Stimulated activated CD4-positive, alpha-beta T cell treated with anti-CD3 and anti-CD28 coated beads, Interleukin-15, amount 100 ng/mL, for 1 hour (primary cell): ENCODE data around the gene IL18BP.

Experiments used
- DNase-seq, 2 donors: peaks; one replicate each; pipeline ENCODE4 v3.0.0-alpha.2; 2020; ENCODE audit warnings: low read depth in 1 of 2, low spot score in 1 of 2

IL18BP gene

GRCh38 chr11:71996517-71996916 is 2.2 kb upstream of the IL18BP start:
- no peak for DNase-seq

GRCh38 chr11:71996946-71997345 is 1.8 kb upstream of the IL18BP start:
- no peak for DNase-seq

DNA sequence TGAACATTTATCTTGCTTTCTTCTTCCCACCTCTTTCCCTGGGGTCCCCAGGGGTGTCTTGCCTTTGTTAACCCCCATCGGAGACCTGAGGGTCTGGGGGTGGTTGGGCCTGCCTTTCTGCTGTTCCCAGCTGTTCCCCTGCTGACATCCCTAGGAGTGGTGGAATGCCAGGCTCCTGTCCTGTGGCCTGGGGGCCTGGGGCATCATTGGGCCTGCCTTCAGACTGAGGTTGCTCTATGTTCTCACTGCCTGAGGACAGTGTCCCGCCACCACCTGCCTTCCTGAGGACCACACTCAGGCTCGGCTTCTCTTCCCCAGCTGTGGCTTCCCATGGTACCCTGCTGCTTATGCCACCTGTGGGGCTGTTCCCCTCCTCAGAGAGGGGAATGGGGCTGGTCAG is 1.1 kb upstream of the IL18BP start:
- DNase-seq, result no peak

- DNase-seq, result no peak
Measured at GRCh38 chr11:71998061-71998460, 648 bp upstream of the IL18BP start.

DNA sequence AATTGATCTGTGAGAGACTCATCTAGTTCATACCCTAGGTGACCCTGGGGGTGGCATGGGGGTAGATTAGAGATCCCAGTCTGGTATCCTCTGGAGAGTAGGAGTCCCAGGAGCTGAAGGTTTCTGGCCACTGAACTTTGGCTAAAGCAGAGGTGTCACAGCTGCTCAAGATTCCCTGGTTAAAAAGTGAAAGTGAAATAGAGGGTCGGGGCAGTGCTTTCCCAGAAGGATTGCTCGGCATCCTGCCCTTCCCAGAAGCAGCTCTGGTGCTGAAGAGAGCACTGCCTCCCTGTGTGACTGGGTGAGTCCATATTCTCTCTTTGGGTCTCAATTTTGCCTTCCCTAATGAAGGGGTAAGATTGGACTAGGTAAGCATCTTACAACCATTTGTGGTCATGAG is 653 bp downstream of the IL18BP start:
- no peak for DNase-seq

DNA sequence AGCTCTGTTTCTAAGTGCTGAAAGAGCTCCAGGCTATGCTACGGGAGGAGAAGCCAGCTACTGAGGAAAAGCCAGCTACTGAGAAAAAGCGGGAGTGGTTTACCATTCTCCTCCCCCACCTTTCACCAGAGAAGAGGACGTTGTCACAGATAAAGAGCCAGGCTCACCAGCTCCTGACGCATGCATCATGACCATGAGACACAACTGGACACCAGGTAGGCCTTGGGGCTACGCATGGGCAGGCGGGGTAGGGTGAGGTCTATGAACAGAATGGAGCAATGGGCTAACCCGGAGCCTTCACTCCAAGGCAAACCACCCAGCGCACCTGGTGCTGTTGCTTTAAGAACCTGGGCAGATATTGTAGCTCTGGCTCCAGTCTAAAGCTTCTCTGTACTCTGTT is 1.1 kb downstream of the IL18BP start:
- DNase-seq, result no peak

DNA sequence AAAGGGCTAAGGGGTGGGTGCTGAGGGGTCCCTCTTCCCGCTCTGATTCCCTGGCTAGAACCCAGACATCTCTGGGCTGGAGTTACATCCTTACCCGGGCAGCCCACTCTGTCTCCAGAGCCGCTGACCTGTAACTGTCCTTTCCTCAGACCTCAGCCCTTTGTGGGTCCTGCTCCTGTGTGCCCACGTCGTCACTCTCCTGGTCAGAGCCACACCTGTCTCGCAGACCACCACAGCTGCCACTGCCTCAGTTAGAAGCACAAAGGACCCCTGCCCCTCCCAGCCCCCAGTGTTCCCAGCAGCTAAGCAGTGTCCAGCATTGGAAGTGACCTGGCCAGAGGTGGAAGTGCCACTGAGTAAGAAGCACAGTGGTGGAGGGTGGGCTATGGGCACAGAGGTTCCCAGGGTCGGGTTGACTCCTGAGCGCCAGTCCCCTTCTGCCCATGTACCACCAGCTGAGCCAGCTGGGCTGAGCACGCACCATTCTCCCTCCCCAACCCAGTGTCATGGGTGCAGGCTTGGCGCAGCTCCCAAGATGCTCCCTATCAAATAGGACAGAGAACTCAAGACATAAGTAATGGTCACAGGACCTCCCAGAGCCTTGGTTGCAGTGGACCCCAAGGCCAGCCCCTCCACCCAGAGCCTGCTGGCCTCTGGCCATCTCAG is 1.6 kb downstream of the IL18BP start:
- no peak for DNase-seq

- no peak for DNase-seq
Measured at GRCh38 chr11:72001285-72001684, 2.6 kb downstream of the IL18BP start.

DNA sequence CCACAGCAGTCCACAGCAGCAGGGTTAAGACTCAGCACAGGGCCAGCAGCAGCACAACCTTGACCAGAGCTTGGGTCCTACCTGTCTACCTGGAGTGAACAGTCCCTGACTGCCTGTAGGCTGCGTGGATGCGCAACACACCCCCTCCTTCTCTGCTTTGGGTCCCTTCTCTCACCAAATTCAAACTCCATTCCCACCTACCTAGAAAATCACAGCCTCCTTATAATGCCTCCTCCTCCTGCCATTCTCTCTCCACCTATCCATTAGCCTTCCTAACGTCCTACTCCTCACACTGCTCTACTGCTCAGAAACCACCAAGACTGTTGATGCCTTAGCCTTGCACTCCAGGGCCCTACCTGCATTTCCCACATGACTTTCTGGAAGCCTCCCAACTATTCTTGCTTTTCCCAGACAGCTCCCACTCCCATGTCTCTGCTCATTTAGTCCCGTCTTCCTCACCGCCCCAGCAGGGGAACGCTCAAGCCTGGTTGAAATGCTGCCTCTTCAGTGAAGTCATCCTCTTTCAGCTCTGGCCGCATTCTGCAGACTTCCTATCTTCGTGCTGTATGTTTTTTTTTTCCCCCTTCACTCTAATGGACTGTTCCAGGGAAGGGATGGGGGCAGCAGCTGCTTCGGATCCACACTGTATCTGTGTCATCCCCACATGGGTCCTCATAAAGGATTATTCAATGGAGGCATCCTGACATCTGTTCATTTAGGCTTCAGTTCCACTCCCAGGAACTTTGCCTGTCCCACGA is 3.3 kb downstream of the IL18BP start:
- no peak for DNase-seq

- no peak for DNase-seq
Measured at GRCh38 chr11:72002841-72003775, 4.4 kb downstream of the IL18BP start.

GRCh38 chr11:72003776-72004171 is 5.1 kb downstream of the IL18BP start:
- no peak for DNase-seq

DNA sequence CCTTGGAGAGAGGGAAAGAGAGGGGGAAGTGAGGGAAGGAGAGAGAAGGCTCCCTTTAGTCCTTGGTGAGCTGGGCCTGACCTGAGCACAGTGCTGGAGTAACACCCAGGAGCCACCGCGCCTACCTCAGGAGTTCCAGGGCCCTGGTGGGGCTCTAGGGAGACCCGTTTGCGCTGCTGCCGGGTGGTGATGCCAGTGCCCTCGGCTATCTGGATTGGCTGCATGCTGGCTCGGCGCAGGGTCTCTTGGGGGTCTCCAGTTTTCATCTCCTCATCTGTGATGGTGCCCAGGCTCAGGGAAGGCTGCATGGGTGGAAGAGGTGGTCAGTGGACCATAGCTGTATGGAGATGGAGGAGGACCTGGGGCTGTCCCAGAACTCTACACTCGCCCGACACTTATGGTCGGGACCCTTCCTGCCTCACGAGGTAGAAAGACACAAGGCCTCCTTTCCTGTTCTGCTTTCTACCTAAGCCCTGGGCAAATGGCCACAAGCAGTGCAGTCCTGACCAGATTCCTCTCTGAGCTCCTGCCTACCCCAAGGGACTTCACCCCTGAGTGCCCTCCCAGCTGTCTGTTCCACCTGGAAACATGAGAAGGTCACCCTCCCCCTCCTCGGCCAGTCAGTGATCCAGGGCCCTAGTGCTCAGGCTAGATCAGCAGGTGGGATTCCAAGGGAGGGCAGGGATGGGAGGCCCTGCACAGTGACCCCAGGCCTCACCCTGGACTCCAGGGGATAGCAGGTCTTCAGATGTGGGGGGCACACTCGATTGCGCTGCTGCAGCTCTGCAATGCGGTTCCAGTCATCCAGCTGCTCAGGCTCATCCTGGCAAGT is 6.0 kb downstream of the IL18BP start:
- no peak for DNase-seq

GRCh38 chr11:72005347-72006260 is 6.9 kb downstream of the IL18BP start:
- DNase-seq, result no peak

GRCh38 chr11:72006309-72007088 is 7.8 kb downstream of the IL18BP start:
- no peak for DNase-seq

DNA sequence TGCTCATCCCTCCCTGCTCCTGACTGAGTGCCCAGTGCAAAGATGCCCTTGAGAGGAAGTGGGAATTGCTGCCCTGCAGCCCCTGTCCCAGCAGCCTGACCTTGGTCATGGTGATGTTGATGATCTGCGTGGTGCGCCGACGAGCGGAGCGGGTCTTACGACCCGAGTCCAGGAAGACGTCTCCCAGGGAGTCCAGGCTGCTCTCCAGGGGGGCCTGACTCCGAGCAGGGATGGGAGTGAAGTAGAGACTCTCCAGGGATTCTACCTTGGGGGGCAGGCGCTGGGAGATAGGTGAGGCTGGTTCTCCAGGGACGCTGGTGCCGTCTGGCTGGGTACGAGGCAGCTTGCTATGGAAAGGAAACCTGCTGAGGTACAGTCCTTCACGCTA is 8.4 kb downstream of the IL18BP start:
- no peak for DNase-seq

GRCh38 chr11:72007587-72007986 is 8.9 kb downstream of the IL18BP start:
- no peak for DNase-seq

- no peak for DNase-seq
Measured at GRCh38 chr11:72008728-72009127, 10.0 kb downstream of the IL18BP start.

GRCh38 chr11:72009156-72009555 is 10.4 kb downstream of the IL18BP start:
- DNase-seq, result no peak
